GM19239 (cell line): ENCODE data around the gene HMG20A.

Experiments used
- DNase-seq: peaks from one replicate; pipeline ENCODE4 v3.0.0; 2011; ENCODE audit warnings: low spot score; ENCODE audit not compliant: insufficient read length
- FAIRE-seq: peaks from 2 replicates; lab custom pipeline; 2011; peaks lifted over from hg19 to GRCh38; lab: Jason Lieb, UNC

Gene HMG20A

GRCh38 chr15:77495838-77496596, 75.3 kb downstream of the HMG20A start:
- no peak for DNase-seq
- FAIRE-seq, result no peak

DNA sequence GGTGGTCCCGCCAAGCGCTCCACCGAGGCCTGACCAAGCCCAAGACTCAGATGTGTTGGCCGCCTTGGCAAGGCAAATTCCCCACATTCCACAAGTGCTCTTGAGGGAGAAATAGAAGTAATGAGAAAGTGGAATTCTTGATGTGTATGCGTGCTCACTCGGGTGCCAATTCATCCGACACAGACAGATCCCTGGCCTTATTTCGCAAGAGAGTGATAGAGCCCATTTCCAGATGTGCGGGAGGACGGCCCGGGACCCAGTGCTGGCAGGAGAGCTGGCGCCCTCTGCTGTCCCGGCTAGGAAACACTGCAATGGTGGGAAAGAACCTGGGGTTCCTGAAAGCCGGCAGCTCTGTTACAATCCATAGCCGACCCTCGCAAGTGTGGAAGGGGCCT, 76.0 kb downstream of the HMG20A start:
- FAIRE-seq, result peak; percentile 91
- peak; percentile 47 for DNase-seq

DNA sequence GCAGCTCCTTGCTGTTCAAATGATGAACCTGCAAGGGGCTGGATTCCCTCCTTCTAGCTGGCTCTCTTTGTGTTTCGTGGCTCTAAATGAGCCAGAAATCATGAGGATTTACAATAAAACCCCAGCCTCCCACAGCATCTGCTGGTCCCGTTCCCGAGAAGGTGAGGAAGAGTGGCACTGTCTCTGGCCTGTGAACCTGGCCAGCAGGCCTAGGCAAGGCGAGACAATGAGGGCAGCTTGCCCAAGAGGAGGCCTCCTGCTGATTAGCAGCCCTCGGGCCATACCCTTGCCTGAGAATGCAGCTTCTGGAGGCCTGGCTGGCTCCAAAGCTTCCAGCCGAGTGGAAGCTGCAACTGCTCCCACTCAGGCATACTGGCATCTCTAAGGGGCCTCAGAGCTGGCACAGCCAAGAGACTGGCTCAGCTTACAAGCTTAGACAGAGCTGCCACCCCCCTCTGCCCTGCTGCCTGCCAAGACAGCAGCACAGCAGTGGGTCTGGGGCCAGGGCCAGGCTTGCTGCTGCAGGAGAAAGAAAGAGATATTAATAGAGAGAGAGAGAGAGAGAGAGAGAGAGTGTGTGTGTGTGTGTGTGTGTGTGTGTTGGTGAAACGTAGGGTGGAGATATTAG, 76.5 kb downstream of the HMG20A start:
- DNase-seq (no peak), FAIRE-seq (no peak)

DNA sequence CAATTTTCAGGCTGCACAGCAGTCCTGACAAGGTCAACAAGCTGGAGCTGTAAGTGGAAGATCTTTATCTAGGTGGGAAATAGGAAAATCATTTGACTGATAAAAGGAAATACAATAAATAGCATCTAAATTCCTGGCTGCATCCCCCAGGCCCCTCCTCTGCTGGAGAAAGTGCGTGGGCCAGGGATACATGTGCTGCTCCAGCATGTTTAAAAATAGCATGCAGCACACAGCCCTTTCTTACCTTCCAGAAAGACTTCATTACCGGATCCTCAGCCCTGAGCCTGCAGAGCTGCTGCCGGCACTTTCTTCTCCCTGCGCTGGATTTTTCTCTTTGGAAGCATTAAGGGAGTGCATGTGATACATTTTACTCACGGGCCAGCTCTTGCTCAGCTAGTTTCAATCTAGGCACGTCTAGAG, 77.3 kb downstream of the HMG20A start:
- FAIRE-seq (no peak), DNase-seq (no peak)

- DNase-seq, result no peak
These were observed 78.5 kb downstream of the HMG20A start for GRCh38 chr15:77499087-77499760.

GRCh38 chr15:77500989-77501388, 80.3 kb downstream of the HMG20A start:
- no peak for FAIRE-seq
- DNase-seq, result no peak

More at GRCh38 chr15:77499087-77499760, 78.5 kb downstream of the HMG20A start:
- FAIRE-seq, result no peak

GRCh38 chr15:77502379-77503095, 81.8 kb downstream of the HMG20A start:
- no peak for DNase-seq
- no peak for FAIRE-seq

DNA sequence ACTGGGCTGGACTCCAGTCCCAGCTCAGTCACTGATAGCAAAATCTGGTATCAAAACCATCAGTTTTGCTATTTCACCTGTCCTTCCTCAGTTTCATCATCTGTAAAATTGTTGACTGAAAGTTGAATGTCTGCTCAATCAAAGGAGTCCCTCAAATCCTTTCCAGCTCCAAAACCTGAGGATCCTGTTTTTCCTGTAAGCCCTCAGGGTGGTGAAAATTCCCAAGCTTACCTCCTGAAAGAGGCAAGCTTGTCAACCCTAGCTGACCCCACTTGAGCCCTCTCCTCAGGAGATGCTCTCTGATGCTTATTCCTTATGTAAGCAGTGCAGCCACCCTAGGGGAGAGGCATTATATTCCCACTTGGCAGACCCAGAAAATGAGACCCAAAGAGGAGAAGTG, 82.6 kb downstream of the HMG20A start:
- no peak for DNase-seq
- FAIRE-seq, result no peak

DNA sequence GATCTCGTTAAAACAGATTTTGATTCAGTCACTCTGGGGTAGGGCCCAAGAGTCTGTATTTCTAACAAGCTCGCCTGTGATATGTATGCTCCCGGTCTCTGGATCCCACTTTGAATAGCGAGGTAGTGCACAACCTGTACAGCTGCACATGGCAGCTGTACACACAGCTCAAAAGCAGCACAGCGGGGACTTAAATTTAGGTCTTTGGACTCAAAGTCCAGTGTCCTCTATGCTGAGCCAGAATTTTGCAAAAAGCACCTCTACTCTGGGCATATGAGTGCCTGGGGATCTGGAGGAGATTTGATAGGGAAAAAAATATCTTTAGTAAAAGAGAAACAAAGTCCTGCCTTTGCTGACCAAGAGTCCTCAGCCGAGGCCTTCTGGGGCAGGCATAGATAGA, 83.1 kb downstream of the HMG20A start:
- no peak for FAIRE-seq
- no peak for DNase-seq

- DNase-seq (no peak), FAIRE-seq (no peak)
These were observed 83.6 kb downstream of the HMG20A start for GRCh38 chr15:77504306-77504705.

DNA sequence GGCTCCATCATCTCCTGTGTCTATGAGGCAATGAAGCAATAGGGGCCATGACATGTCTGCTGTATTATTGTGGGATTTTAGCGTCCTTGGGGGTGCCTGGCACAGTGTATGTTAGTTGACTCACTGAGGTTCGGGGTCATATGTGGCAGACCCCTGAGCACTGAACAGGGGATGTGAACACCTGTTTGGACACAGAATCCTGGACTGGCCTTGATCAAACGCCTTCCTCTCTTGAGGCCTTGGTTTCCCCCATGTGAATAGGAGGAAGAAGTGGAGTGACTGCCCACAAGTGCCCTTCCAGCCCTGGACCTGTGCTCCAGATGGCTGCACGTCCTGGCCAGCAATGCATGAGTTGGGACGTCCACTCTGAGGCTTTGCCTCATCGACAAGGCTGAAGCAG, 84.2 kb downstream of the HMG20A start:
- DNase-seq, result no peak
- no peak for FAIRE-seq

GRCh38 chr15:77505556-77505955, 84.9 kb downstream of the HMG20A start:
- no peak for DNase-seq
- FAIRE-seq, result no peak

DNA sequence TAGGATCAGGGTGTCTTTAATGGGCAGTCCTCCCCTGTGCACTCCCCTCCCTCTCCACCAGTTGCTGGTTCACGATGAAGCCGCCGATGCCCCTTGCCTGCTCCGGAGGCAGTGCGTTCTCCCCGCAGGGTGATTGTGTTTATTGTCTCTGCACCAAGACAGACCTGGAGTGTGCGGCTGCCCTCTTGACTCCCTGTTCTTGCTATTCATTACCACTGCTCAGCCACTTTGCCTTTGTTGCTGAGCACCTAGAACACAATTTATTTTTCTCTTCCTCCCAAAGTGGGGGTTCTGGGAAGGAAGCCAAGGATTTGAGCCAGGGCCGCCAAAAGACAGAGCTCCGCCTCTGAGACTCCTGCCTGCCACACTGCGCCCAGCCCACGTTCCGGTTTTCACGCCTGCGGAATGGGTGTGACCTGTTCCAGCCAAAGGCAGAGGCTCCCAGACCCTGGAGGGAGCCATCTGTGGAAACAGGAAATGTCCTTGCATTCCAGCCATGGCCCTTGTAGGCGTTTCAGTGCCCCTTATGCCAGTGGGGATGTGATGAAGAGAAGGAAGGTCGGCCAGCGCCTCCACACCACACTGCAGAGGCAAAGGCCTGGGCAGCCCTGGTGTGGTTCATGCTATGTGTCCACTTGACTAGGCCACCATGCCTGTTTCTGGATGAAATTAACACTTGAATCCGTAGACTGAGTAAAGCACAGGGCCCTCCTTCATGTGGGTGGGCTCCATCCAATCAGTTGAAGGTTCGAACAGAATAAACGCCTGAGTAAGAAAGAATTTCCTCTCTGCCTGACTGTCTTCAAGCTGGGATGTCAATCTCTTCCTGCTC, 85.8 kb downstream of the HMG20A start:
- no peak for FAIRE-seq
- no peak for DNase-seq

- DNase-seq (no peak), FAIRE-seq (no peak)
These were observed 86.6 kb downstream of the HMG20A start for GRCh38 chr15:77507143-77507897.

- FAIRE-seq (no peak), DNase-seq (no peak)
These were observed 87.2 kb downstream of the HMG20A start for GRCh38 chr15:77507911-77508310.

- DNase-seq (no peak), FAIRE-seq (peak; percentile 11)
These were observed 88.0 kb downstream of the HMG20A start for GRCh38 chr15:77508541-77509243.

DNA sequence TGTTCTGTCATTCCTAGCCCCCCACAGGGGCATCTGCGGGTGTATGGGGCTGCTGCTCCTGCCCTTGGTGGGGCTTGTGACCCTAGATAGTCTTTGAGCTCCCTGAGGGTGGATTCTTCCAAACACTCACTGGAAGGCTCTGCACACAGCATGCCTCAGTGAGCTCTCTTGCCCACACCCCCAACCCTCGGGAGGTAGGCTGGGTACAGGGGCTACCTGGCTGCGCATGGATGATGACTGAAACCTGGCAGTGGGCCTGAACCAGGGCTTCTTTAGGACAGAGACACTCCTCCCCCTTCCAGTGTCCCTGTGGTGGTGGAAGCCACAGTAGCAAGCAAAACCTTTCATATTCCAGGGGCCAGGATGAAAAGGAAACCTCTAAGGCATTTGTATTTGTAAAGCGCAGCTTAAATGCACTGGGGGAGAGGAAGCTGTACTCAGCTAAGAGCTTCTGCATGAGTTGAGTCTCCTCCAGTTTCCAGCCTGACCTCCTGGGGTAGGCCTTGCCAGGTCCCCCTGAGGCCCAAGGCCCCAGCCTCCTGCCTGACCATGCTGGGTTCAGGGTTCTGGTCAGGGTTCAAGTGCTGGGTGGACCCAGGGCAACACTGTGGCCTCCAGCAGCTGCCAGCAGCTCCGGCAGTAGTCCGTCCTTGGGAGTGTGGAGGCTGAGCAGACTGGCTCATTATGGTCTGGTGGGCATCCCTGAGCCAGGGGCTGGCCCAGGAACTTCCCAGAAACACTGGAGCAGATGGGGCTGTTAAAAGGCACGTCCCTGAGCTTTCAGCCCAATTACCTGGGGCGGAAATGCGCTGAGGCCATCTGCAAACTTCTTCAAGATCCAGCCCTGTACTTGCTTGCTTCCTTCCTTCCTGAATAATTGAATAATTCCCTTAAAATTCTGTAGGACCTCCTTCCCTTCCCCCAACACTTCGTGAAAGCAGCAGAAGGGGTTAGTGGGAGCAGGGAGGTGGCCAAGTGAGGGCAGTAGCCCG, 89.7 kb downstream of the HMG20A start:
- no peak for FAIRE-seq
- no peak for DNase-seq
